HepG2 (cell line): ENCODE data around the gene KRCC1. TPM values are rescaled to one million over a fixed set of nuclear protein-coding genes. Genes with fewer than 3 reads are reported as not detected.

Source experiments
- ARHGAP35 ChIP-seq: sonication (generic); formaldehyde crosslinking; IDR thresholded peaks from 2 replicates; pipeline ENCODE4 v1.9.0; 2022; ENCODE audit warnings: mild to moderate bottlenecking, inconsistent platforms, moderate library complexity, missing genetic modification reagents, borderline replicate concordance
- ATF6 ChIP-seq: sonication (generic); formaldehyde crosslinking; conservative IDR thresholded peaks from 2 replicates; pipeline ENCODE4 v1.4.0; 2020; ENCODE audit warnings: missing genetic modification reagents
- HES4 ChIP-seq: sonication (generic); formaldehyde crosslinking; IDR thresholded peaks from 2 replicates; pipeline ENCODE4 v1.9.0; 2021; ENCODE audit warnings: mild to moderate bottlenecking, missing genetic modification reagents, borderline replicate concordance
- NR2F6 ChIP-seq, 2 experiments: IDR thresholded peaks; 2 replicates each; pipeline ENCODE4 v1.6.1; 2016; ENCODE audit warnings: antibody characterized with exemption in 1 of 2, mild to moderate bottlenecking in 1 of 2
- TBL1XR1 ChIP-seq: fragments of 150-350 bp; IDR thresholded peaks from 2 replicates; pipeline ENCODE4 v1.6.1; 2014; ENCODE audit warnings: borderline replicate concordance, low read length; ENCODE audit not compliant: partially characterized antibody
- TP53 ChIP-seq: sonication (generic); formaldehyde crosslinking; conservative IDR thresholded peaks from 2 replicates; pipeline ENCODE4 v1.4.0; 2020; ENCODE audit warnings: missing genetic modification reagents
- ZBTB7A ChIP-seq: sonication (generic); formaldehyde crosslinking; IDR thresholded peaks from 2 replicates; pipeline ENCODE4 v1.8.0; 2022; ENCODE audit warnings: mild to moderate bottlenecking, missing genetic modification reagents
- ZNF318 ChIP-seq: sonication (generic); formaldehyde crosslinking; IDR thresholded peaks from 2 replicates; pipeline ENCODE4 v1.4.0; 2020; ENCODE audit warnings: mild to moderate bottlenecking, missing genetic modification reagents
- ZNF383 ChIP-seq: sonication (generic); formaldehyde crosslinking; IDR thresholded peaks from 2 replicates; pipeline ENCODE4 v1.4.0; 2020; ENCODE audit warnings: missing genetic modification reagents, mild to moderate bottlenecking, borderline replicate concordance
- ZNF503 ChIP-seq: sonication (generic); formaldehyde crosslinking; IDR thresholded peaks from 2 replicates; pipeline ENCODE4 v1.4.0; 2020; ENCODE audit warnings: missing genetic modification reagents
- ZNF552 ChIP-seq: sonication (generic); formaldehyde crosslinking; IDR thresholded peaks from 2 replicates; pipeline ENCODE4 v1.9.0; 2022; ENCODE audit warnings: missing genetic modification reagents, mild to moderate bottlenecking, borderline replicate concordance
- polyA plus RNA-seq, 8 experiments: library from polyadenylated mRNA; depleted of rRNA in 3 of 8; stranded (reverse) in 7 of 8; unstranded in 1 of 8; fragments of >200 nt; fragmentation: Illumina TruSeq in 4 of 8; extraction: Trizol in 4 of 8; gene quantifications; 2 replicates each; pipeline versions ENCODE4 v1.2.1 to v1.2.3, GENCODE V29; 2011 to 2016; ENCODE audit warnings: low read depth in 4 of 8, missing spikeins in 1 of 8, mixed read lengths in 1 of 8; ENCODE audit not compliant: insufficient read depth in 1 of 8
- total RNA-seq, 5 experiments: library from RNA; depleted of rRNA; stranded (reverse); fragments of >200 nt; fragmentation: Illumina TruSeq; extraction: Trizol; gene quantifications; 2 replicates each; pipeline ENCODE4 v1.2.3, GENCODE V29; 2016; ENCODE audit warnings: low read depth in 1 of 5
- TF ChIP-seq, protein P1 (sequence below): sonication (generic); formaldehyde crosslinking; IDR thresholded peaks from 2 replicates; pipeline ENCODE4 v1.5.0; 2020; ENCODE audit warnings: mild to moderate bottlenecking, missing genetic modification reagents, borderline replicate concordance

The KRCC1 gene
- total and polyA plus RNA-seq, 2 of the 13 experiments (the other 11 are each of a cell fraction or from before 2014, with no cell fraction given) = 6.5 to 7.7 TPM

GRCh38 chr2:88016086-88016959, 39.3 kb downstream of the KRCC1 start, which contains the start of gene RNU2-63P (continued):
- TF ChIP-seq ZNF318 (CRISPR knock-in tag) = 0 out of 2 replicates have a peak, but pooled peaks have one; percentile 60
- TF ChIP-seq ATF6 (CRISPR knock-in tag) = peak; percentile 87
- peak; percentile 12; the same call in 1 of the 2 replicates for TF ChIP-seq ZNF552 (CRISPR knock-in tag)
- no peak for TF ChIP-seq HES4
- peak; percentile 44 for TF ChIP-seq TBL1XR1
- TF ChIP-seq, protein P1, sequence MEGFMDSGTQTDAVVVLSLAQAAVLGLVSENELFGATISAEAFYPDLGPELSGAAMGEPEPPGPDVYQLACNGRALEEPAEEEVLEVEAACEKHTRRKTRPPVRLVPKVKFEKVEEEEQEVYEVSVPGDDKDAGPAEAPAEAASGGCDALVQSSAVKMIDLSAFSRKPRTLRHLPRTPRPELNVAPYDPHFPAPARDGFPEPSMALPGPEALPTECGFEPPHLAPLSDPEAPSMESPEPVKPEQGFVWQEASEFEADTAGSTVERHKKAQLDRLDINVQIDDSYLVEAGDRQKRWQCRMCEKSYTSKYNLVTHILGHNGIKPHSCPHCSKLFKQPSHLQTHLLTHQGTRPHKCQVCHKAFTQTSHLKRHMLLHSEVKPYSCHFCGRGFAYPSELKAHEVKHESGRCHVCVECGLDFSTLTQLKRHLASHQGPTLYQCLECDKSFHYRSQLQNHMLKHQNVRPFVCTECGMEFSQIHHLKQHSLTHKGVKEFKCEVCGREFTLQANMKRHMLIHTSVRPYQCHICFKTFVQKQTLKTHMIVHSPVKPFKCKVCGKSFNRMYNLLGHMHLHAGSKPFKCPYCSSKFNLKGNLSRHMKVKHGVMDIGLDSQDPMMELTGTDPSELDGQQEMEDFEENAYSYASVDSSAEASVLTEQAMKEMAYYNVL (CRISPR knock-in tag) = peak; percentile 65
- peak; percentile 54; the same call in 1 of the 2 replicates for TF ChIP-seq NR2F6 (IDR thresholded peaks at IDR 0.05)
- no peak; the same call in 1 of the 2 replicates for TF ChIP-seq NR2F6 (CRISPR knock-in tag; IDR thresholded peaks at IDR 0.05)
- TF ChIP-seq ZBTB7A (CRISPR knock-in tag) = no peak
- TF ChIP-seq TP53 (CRISPR knock-in tag) = peak; percentile 49; the same call in 1 of the 2 replicates
- peak; percentile 53; the same call in 1 of the 2 replicates for TF ChIP-seq ZNF383 (CRISPR knock-in tag)
- 0 out of 2 replicates have a peak, but pooled peaks have one; percentile 76 for TF ChIP-seq ARHGAP35 (CRISPR knock-in tag)
- peak; percentile 31; the same call in 1 of the 2 replicates for TF ChIP-seq ZNF503 (CRISPR knock-in tag)
